GM18511 (cell line): ENCODE measurements around the gene THEMIS2.
A peak's percentile ranks its signal among the peaks of the same experiment; 100 is the strongest.
"Not testable (repeated sequence)": the region's sequence is repeated elsewhere in the genome, so short reads cannot be mapped to it uniquely, and the experiment has no call there.

Source experiments
- ATAC-seq: cut with Tn5 transposase; IDR thresholded peaks from one replicate; pipeline ENCODE4 v1.9.1; 2021; ENCODE audit warnings: mild to moderate bottlenecking, moderate library complexity; ENCODE audit not compliant: unreplicated experiment

THEMIS2 gene

GRCh38 chr1:27862671-27863537 lies 9.4 kb upstream of the THEMIS2 start:
- no peak for ATAC-seq

GRCh38 chr1:27863538-27863915 lies 8.8 kb upstream of the THEMIS2 start:
- no peak for ATAC-seq

DNA sequence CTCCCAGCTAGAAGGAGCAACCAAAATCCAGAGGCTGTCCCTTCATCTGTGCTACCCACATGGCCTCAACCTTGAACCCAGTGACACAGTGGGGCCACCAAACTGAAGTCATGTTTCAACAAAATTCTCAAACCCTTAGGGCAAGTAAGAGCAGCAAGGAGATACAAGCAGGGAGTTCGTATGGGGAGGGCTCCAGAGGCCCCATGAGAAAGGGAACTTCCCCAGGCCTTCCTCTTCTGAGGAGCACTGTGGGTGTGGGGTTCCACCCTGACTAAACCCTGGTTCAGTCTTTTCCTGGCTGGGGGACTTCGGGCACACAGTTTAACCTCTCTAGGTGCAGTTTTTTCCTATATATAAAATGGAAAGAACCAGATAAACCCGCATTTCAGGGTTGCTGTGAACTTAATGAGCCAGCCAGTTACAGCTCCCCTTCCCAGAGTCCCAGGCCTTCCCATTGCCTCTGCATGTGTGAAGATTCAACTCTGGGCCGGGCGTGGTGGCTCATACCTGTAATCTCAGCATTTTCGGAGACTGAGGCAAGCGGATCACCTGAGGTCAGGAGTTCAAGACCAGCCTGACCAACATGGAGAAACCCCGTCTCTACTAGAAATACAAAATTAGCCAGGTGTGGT lies 8.0 kb upstream of the THEMIS2 start:
- ATAC-seq = no peak

DNA sequence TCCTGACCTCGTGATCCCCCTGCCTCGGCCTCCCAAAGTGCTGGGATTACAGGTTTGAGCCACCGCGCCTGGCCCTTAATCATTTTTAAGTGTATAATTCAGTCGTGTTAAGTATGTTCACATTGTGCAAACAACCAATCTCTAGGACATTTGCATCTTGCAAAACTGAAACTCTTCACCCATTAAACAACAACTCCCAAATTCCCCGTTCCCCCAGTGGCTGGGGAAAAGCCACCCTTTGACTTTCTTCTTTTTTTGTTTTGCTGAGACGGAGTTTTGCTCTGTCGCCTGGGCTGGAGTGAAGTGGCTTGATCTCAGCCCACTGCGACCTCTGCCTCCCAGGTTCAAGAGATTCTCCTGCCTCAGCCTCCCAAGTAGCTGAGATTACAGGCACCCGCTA lies 6.5 kb upstream of the THEMIS2 start:
- ATAC-seq = no peak

GRCh38 chr1:27868556-27868931 lies 3.8 kb upstream of the THEMIS2 start:
- no peak for ATAC-seq

DNA sequence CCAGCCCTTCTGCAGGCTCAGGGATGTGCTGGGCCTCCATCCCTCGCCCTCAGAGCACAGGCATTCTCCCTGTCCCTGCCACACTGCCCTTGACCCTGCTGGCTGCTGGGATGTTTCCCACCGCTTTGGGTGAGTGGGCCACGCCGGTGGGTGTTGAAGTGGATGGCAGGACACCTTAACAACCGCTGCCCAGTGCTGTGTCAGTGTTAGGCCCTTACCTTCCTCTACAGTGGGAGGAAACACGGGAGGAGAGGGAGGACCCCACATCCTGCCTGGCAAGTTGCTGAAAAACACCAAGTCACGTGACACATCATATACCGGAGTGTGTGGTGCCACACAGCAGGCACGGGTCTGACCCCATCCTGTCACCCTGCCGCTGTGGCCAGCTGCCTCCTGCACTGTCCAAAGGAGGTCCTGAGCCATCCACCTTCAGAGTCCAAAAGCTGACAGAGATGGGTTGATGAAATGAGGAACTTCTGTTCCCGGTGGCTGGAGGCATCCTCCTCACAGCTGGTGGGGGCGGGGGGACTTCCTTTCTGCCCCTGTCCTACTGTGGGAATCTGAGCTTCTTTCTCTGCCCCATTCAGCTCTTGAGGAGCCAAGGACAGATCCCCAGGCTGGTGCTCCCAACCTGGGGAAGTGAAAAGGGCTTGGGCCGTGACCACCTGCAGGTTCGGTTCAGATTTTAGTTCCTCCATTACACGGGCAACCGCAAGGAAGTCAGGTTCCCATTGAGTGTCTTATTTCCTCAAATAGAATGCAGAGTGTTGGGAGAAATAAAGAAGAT lies 3.2 kb upstream of the THEMIS2 start:
- no peak for ATAC-seq

DNA sequence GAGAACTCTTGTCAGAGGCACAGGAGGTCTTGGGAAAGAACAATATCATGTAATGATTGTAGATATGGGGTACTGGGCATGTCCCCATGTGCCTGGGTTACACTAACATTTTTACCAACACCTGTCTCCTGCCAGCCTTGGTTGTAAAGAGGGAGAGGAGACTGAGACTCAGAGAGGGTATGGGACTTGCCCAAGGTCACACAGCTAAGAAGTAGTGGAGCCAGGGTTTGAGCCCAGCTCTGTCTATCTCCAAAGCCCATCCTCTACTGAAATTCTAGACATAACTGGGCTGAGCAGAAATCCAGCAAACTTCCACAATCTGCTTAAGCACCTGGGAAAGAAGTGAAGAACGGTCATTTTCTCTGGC lies 2.6 kb upstream of the THEMIS2 start:
- no peak for ATAC-seq

- ATAC-seq = not testable (repeated sequence)
These were observed 1.3 kb upstream of the THEMIS2 start for GRCh38 chr1:27871076-27871475.

DNA sequence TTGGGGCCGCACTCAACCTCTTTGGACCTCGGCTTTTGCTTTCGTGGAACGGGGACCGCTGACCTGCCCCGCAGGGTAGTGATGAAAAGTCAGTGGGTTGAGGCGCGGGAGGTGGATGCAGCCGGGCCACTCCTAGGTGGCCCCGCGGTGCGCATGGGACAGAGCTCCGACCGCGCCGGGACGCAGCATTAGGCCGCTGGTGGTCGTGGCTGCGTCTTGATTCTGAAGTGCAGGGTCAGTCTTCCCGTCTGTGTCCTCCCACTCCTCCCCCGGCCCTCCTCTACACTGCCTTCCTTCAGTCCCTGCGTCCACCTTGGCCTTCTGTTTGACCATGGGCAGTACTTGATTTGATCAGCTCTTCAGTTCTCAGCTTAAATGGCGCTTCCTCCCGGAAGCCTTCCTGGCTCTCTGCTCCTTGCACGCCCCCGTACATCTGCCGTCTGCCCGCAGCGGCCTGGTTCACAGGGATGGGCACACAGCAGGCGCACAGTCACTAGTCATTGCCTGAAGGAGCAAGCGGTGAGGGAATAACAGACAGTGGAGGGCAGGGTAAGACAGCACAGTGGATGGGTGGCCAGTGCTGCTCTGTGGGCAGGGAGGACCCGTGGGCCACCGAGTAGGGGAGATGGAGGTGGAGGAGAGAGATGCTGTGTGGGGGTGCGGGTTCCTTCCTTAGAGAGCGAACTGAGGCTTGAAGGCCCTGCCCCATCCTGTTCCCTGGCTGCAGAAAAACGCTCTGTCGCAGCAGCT lies 633 bp downstream of the THEMIS2 start:
- ATAC-seq = no peak

DNA sequence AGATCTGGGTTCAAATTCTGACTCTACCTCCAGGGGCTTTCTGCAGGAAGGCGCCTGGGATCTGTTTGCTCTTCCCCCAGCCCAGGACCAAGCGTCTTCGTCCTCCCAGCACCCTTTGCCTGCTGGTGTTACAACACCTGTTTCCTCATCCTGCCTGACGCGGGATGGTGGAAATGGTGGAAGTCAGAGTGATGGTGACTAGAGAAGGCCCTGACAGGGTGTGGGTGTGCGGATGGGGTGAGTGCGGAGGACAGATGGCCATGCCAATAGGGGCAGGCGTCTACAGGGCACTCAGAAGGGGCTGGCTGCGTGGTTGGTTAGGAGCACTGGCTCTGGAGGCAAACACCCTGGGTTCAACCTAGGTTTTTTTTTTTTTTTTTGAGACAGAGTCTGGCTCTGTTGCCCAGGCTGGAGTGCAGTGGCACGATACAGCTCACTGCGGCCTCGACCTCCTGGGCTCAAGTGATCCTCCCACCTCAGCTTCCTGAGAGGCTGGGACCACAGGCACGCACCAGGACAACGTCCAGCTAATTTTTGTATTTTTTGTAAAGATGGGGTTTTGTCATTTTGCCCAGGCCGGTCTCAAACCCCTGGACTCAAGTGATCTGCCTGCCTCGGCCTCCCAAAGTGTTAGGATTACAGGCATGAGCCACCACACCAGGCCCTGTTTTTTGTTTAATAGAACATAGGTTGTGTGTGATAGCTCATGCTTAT lies 1.5 kb downstream of the THEMIS2 start:
- ATAC-seq = no peak

DNA sequence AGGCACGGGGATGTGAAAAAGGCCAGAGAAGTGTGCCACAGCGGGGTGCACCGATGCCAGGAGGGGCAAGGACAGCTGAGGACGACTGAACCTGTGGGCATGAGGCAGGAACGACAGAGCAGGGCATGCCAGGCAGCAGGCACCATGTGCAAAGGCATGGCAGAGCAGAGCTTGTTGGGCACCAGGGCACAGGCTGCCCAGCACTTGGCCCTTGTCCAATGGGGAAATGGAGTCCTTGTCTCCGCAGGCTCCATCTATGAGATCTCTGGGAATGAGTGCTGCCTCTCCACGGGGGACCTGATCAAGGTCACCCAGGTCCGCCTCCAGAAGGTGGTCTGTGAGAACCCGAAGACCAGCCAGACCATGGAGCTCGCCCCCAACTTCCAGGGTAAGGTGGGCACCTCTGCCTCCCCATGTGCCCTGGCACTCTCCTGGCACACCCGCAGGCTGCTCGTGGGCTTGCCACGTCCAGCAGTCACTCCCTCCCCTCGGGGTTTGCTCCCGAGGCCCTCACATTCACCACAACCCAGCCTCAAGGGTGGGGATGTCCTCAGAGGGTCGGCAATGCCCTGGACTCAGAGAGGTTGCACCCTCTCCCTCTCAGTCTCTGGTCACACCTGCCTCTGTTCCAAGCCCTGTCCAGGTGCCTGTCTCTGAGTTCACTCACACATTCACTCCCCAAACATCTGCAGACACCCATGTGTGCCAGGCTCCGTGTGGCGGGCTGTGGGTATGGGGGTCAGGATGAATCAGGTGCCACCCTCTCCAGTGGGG lies 4.2 kb downstream of the THEMIS2 start:
- ATAC-seq = no peak

DNA sequence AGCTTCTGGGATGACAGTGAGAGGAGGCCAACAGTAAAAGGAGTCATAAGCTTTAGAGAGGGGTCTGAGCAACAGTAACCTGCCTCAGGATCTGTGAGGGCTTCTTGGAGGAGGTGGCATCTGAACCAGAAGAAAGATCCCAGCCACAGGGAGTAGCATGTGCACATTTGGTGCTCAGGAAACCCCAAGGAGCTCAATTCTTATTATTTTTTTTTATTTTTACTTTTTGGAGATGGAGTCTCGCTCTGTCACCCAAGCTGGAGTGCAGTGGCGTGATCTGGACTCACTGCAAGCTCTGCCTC lies 4.7 kb downstream of the THEMIS2 start:
- ATAC-seq = no peak

DNA sequence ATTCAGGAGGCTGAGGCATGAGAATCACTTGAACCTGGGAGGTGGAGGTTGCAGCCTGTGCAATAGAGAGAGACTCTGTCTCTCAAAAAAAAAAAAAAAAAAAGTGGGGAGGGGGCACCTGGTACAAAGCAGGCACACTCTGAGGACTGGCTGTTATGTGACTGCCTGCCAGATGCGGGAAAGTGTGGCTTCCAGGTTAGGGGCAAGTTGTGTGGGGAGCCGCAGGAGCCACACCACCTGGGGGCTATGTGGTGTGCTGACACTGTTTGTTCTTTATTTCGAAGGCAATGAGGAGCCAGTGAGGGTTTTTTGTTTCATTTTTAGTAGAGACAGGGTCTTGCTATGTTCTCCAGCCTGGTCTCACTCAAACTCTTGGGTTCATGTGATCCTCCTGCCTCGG lies 5.7 kb downstream of the THEMIS2 start:
- ATAC-seq = no peak

DNA sequence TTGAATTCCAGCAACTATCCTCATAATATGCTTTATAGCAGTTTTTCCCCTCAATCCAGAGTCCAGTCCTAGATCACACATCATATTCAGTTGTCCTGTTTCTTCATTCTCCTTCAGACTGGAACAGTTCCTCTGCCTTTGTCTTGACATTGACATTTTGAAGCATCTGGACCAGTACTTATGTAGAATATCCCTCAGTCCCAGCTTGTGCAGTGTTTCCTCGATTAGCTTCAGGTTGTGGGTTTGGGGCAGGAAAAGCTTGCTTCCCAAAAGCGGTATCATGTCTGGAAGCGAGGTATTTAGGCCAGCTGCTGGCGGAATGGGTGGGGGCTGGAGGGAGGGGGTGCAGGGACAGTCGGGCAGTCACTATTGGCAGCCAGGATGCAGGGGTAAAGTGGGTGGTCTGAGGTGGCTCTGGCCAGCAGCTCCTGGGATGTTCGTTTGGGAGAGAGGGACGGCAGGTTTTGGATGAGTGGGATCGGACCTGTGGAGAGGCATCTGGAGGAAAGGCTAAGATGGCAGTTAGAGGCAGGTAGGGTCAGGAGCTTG lies 6.5 kb downstream of the THEMIS2 start:
- ATAC-seq = no peak

GRCh38 chr1:27879374-27880082 lies 7.2 kb downstream of the THEMIS2 start:
- no peak for ATAC-seq

DNA sequence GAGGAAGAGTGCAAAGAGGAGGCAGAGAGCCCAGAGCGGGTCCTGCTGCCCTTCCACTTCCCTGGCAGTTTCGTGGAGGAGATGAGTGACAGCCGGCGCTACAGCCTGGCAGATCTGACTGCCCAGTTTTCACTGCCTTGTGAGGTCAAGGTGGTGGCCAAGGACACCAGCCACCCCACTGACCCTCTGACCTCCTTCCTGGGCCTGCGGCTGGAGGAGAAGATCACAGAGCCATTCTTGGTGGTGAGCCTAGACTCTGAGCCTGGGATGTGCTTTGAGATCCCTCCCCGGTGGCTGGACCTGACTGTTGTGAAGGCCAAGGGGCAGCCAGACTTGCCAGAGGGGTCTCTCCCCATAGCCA lies 10.2 kb downstream of the THEMIS2 start:
- ATAC-seq = no peak

DNA sequence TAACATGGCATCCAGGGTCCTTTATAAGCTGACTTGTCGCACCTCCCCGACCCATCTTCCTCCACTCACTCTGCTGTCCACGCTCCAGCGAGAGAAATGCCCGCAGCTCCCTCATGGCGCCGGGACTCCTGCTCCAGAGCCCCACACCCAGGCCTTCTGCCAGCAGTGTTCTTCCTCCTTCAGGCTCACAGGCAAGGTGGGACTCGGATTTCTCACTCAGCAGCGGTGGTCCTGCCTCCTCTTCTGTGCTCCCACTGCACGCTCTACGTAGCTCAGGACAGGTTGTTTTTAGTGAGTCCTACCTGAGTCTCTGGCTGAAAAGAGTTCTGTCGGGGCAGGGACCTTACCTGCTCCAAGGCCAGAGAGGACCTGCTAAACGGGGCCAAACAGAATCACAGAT lies 11.2 kb downstream of the THEMIS2 start:
- ATAC-seq = no peak

DNA sequence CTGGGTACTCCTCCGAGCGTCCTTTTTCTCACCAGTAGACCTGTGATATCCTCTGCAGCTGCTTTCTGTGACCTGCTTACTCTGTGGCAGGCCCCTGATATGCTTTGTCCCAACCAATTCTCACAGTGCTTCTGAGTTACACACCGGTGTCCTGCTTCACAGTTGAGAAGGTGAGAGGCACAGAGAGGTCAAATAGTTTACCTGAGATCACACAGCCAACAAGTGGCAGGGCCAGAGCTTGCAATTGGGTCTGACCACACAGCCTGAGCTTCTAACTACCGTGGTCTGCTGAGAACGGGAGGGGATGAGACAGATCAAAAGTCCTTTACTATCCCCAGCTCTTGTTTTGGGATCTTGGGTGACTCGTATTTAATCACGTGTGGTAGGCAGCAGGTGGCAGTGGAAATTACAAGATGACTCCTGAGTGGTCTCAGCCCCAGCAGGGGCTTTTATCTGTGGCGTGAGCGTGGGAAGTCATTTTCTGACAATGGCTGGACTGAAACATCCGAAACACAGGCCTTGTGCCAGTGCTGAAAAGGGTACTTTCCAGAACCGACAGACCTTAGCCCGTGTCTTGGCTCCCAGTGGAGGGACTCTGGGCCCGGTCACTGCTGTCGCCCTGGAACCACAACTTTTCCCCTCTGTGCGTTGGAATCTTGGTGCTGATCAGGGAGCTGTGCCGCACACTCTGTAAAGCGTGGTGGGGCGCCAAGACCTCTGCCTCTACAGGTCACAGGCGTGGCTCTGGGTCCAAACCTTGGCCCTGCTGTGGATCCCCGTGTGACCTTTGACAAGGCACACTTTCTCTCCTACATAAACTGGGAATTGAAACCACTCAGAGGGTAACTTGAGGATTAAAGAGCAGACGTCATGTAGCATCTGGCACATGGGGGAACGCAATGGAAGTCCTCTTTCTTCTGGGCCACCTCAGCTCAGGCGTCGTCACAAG lies 11.9 kb downstream of the THEMIS2 start:
- ATAC-seq = peak; percentile 58
